Tibial artery (tissue), 4 donors: ENCODE measurements around the gene STH.
"Not testable (repeated sequence)": the region's sequence is repeated elsewhere in the genome, so short reads cannot be mapped to it uniquely, and the experiment has no call there.

Experiments
- DNase-seq, 2 donors: peaks; one replicate each; pipeline ENCODE4 v3.0.0-alpha.2; 2019
- H3K27ac ChIP-seq, 2 donors: fragments of 200-600 bp; sonication (generic) in 1 of 2; 1 replicate in 1 of 2; 2 replicates in 1 of 2; pipeline ENCODE4 v1.5.1; 2018 to 2019; ENCODE audit warnings: mild to moderate bottlenecking in 1 of 2
- H3K27me3 ChIP-seq, 2 donors: fragments of 200-600 bp; sonication (generic) in 1 of 2; one replicate each; pipeline versions ENCODE4 v1.5.1 to v1.6.0; 2016 to 2019
- H3K36me3 ChIP-seq, 3 donors: fragments of 200-600 bp; sonication (generic) in 2 of 3; one replicate each; pipeline ENCODE4 v1.5.1; 2016 to 2019; ENCODE audit warnings: mild to moderate bottlenecking in 2 of 3
- H3K4me1 ChIP-seq, 4 donors: fragments of 200-600 bp; sonication (generic) in 2 of 4; 1 replicate in 3 of 4; 2 replicates in 1 of 4; pipeline ENCODE4 v1.5.1; 2016 to 2019
- H3K4me3 ChIP-seq, 2 donors: fragments of 200-600 bp; sonication (generic) in 1 of 2; 1 replicate in 1 of 2; 2 replicates in 1 of 2; pipeline ENCODE4 v1.5.1; 2018 to 2019; ENCODE audit warnings: mild to moderate bottlenecking in 2 of 2
- H3K9me3 ChIP-seq, 3 donors: fragments of 200-600 bp; sonication (generic) in 1 of 3; one replicate each; pipeline ENCODE4 v1.5.1; 2016 to 2019
- CTCF ChIP-seq, 2 experiments: fragments of 200-600 bp in 1 of 2; fragments of 450-650 bp in 1 of 2; IDR thresholded peaks; one replicate each; pipeline ENCODE4 v1.5.1; 2017 to 2019; ENCODE audit warnings: antibody characterized with exemption in 2 of 2, mild to moderate bottlenecking in 1 of 2, moderate library complexity in 1 of 2
- intact Hi-C: fragments of 100-400 bp; cut with DNase I; formaldehyde crosslinking; loops from one replicate; pipeline ENCODE4 v1.15.0; 2023; ENCODE audit warnings: low total_unique reads

STH gene

DNA sequence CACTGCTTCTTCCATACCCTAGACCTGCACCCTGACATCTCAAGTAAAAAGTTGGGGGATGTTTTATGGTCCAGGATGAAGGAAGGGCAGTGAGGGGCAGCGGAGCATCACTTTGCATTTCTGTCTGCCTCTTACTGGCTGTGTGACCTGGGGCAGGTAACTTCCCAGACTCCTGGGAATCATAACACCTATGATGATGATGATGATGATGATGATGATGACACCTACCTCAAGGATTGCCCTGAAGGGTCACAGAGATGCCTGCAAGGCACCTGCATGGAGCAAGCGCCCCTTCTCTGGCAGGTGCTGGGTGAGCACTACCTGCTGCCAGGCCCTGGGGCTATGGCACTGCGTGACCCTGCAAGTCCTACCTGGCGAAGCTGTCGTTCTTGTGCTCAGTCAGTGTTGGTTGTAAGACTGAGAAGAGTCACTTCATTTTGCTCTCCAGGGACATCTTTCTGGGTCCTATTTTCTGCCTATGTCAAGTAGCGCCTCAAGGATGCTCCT, 46.2 kb upstream of the STH start:
- H3K27me3 ChIP-seq = peaks cover 0 to 33% of the 10 kb centered on the region in 2 donors
- intact Hi-C loops = no loop called here
- H3K27ac ChIP-seq = no peak overlapping the region
- no peak for DNase-seq
- H3K9me3 ChIP-seq = no peaks in the 10 kb centered on the region
- H3K4me1 ChIP-seq = peaks cover 0 to 13% (median 7%) of the 10 kb centered on the region in 4 donors
- H3K36me3 ChIP-seq = no peaks in the 10 kb centered on the region
- H3K4me3 ChIP-seq = no peak overlapping the region
- no peak for TF ChIP-seq CTCF (IDR thresholded peaks at IDR 0.05)

DNA sequence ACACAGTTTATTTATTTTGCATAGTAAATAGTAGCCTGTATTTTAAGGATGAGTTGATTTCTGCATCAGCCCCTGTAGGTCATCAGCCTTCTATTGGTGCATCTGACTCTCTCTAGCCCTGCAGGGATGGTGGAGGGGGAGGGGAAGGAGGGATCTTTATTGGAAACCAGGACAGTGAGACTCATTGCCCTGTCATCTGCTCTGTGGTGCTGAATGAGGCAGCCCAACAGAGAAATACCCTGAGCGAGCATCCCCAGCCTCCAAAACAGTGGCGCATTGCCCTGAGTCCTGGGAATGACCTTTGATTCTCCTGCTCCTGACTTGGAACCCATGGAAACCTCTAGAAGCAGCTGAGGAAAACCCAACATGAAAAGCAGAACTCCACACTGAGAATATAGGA, 45.5 kb upstream of the STH start:
- H3K36me3 ChIP-seq = no peaks in the 10 kb centered on the region
- TF ChIP-seq CTCF (IDR thresholded peaks at IDR 0.05) = no peak
- no peak for DNase-seq
- intact Hi-C loops = no loop called here
- no peak overlapping the region for H3K27ac ChIP-seq
- no peaks in the 10 kb centered on the region for H3K9me3 ChIP-seq
- H3K4me1 ChIP-seq = peaks cover 0 to 10% (median 6%) of the 10 kb centered on the region in 4 donors
- H3K27me3 ChIP-seq = peaks cover 0 to 33% of the 10 kb centered on the region in 2 donors
- no peak overlapping the region for H3K4me3 ChIP-seq

DNA sequence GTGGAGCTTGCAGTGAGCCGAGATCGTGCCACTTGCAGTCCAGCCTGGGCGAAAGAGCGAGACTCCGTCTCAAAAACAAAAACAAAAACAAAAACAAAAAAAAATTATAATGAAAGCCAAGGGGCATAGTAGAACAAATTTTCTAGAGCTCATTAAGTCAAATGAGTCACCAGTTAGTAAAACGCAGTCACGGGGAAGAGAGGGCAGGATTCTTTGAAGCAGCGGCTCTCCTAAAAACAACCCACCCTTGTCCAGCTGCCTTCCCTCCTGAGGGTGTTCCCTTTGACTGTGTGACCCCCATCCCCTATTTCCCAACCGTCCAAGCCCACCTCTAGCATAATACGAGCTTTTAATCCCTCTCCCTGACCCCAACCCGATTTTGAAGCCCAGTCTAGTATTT, 44.1 kb upstream of the STH start:
- H3K4me1 ChIP-seq = no peaks in the 10 kb centered on the region
- intact Hi-C loops = no loop called here
- no peak overlapping the region for H3K4me3 ChIP-seq
- H3K27me3 ChIP-seq = peaks cover 0 to 30% of the 10 kb centered on the region in 2 donors
- H3K9me3 ChIP-seq = no peaks in the 10 kb centered on the region
- H3K27ac ChIP-seq = no peak overlapping the region
- no peak for TF ChIP-seq CTCF (IDR thresholded peaks at IDR 0.05)
- H3K36me3 ChIP-seq = no peaks in the 10 kb centered on the region
- DNase-seq = no peak

DNA sequence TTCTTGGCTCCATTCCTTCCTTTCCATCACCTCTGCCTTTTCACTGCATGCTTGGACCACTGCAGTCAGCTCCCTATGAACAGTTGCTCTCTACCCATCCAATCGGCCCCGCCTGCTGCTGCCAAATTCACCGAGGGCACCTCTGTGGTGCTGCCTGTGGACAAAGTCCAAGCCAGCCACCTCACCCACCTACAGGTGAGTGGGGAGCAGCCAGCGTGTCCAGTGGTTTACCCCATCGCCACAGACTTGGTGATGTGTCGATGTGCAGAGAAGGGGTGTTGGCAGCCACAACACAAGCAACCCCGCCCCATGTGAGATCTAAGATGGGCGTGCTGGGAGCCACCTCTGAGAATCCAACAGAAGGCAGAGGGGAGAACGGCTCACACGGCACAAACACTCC, 43.7 kb upstream of the STH start:
- no peaks in the 10 kb centered on the region for H3K4me1 ChIP-seq
- intact Hi-C loops = no loop called here
- H3K27ac ChIP-seq = no peak overlapping the region
- H3K36me3 ChIP-seq = no peaks in the 10 kb centered on the region
- DNase-seq = no peak
- H3K9me3 ChIP-seq = no peaks in the 10 kb centered on the region
- peaks cover 0 to 26% of the 10 kb centered on the region in 2 donors for H3K27me3 ChIP-seq
- no peak for TF ChIP-seq CTCF (IDR thresholded peaks at IDR 0.05)
- H3K4me3 ChIP-seq = no peak overlapping the region

DNA sequence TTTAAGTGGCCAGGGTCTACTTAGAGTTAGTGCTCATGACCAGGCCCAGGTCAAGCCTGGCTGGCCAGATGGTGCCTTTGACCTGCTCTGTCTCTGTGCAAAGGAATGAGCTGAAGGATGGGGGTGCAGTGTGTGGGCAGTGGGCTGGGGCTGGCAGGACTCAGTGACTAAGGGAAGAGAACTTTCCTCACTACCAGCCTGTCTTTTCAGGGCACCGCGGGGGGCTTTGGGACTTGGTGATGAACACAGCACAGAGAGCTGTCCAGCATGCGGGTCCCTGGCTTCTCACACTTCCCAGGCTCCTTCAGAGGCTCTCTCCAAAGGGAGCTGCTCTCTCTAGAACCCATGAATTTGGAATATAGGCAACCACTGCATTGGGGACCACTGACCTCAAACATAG, 43.0 kb upstream of the STH start:
- Histone ChIP-seq H3K36me3 (no peaks in the 10 kb centered on the region), H3K4me1 (no peaks in the 10 kb centered on the region), H3K27me3 (peaks cover 0 to 26% of the 10 kb centered on the region in 2 donors), H3K9me3 (no peaks in the 10 kb centered on the region), H3K27ac (no peak overlapping the region), H3K4me3 (no peak overlapping the region)
- DNase-seq = no peak
- intact Hi-C loops = no loop called here
- TF ChIP-seq CTCF (IDR thresholded peaks at IDR 0.05) = no peak

- H3K4me3 ChIP-seq, intact Hi-C loops, H3K27ac ChIP-seq, H3K4me1 ChIP-seq, DNase-seq, H3K36me3 ChIP-seq, H3K9me3 ChIP-seq: not testable (repeated sequence)
- peaks cover 0 to 21% of the 10 kb centered on the region in 2 donors for H3K27me3 ChIP-seq
Observed at GRCh38 chr17:45956746-45957145, 42.3 kb upstream of the STH start.
